CD4-positive, CD25-positive, alpha-beta regulatory T cell (primary cell): Measurements from ENCODE around the gene DNAJB12. TPM values are rescaled to one million over a fixed set of nuclear protein-coding genes. Genes with fewer than 3 reads are reported as not detected.
"Not testable (repeated sequence)": the region's sequence is repeated elsewhere in the genome, so short reads cannot be mapped to it uniquely, and the experiment has no call there.

ENCODE experiments used
- ATAC-seq, 2 donors: fragments of 150-1000 bp; cut with Tn5 transposase; one replicate each; pipeline ENCODE4 v1.10.0; 2021; ENCODE audit warnings: low read depth in 2 of 2, moderate number of reproducible peaks in 2 of 2, moderate library complexity in 1 of 2
- DNase-seq, 3 donors: peaks; one replicate each; pipeline versions ENCODE4 v3.0.0 to v3.0.0-alpha.2; 2012 to 2022; ENCODE audit warnings: mixed read lengths in 1 of 3
- H3K27ac ChIP-seq: one replicate; pipeline ENCODE4 v1.7.0; 2013; ENCODE audit warnings: mild to moderate bottlenecking, low read length; ENCODE audit not compliant: insufficient read depth, poor library complexity, severe bottlenecking
- H3K27me3 ChIP-seq: one replicate; pipeline ENCODE4 v1.7.0; 2013; ENCODE audit warnings: low read length; ENCODE audit not compliant: control insufficient read depth, insufficient read depth
- H3K36me3 ChIP-seq: one replicate; pipeline ENCODE4 v1.7.0; 2013; ENCODE audit warnings: mild to moderate bottlenecking, low read length, moderate library complexity; ENCODE audit not compliant: control insufficient read depth, insufficient read depth
- H3K4me1 ChIP-seq: 2 replicates; pipeline ENCODE4 v1.7.0; 2013; ENCODE audit warnings: mild to moderate bottlenecking, low read length; ENCODE audit not compliant: insufficient read depth, control insufficient read depth, poor library complexity, severe bottlenecking
- H3K4me3 ChIP-seq: one replicate; pipeline ENCODE4 v1.7.0; 2013; ENCODE audit warnings: low read depth, mild to moderate bottlenecking, low read length, moderate library complexity
- H3K9me3 ChIP-seq, 2 experiments: 1 replicate in 1 of 2; 2 replicates in 1 of 2; pipeline ENCODE4 v1.7.0; 2013; ENCODE audit warnings: low read length in 2 of 2, mild to moderate bottlenecking in 1 of 2, moderate library complexity in 1 of 2; ENCODE audit not compliant: control insufficient read depth in 2 of 2
- H3K27ac Mint-ChIP-seq, 3 donors: one replicate each; pipeline ENCODE4 v1.8.0; 2020 to 2022; ENCODE audit warnings: mild to moderate bottlenecking in 3 of 3, mixed read lengths in 3 of 3, moderate library complexity in 2 of 3
- H3K27me3 Mint-ChIP-seq: one replicate; pipeline ENCODE4 v1.8.0; 2022; ENCODE audit warnings: mild to moderate bottlenecking, mixed read lengths
- H3K36me3 Mint-ChIP-seq: one replicate; pipeline ENCODE4 v1.8.0; 2020; ENCODE audit warnings: mixed read lengths
- H3K4me1 Mint-ChIP-seq, 4 donors: one replicate each; pipeline ENCODE4 v1.8.0; 2020 to 2022; ENCODE audit warnings: mixed read lengths in 4 of 4, mild to moderate bottlenecking in 1 of 4
- H3K4me3 Mint-ChIP-seq, 4 donors: one replicate each; pipeline ENCODE4 v1.8.0; 2020 to 2022; ENCODE audit warnings: mild to moderate bottlenecking in 4 of 4, mixed read lengths in 4 of 4, moderate library complexity in 3 of 4
- H3K9me3 Mint-ChIP-seq, 7 donors: one replicate each; pipeline ENCODE4 v1.8.0; 2020 to 2022; ENCODE audit warnings: mixed read lengths in 7 of 7, mild to moderate bottlenecking in 3 of 7, moderate library complexity in 2 of 7
- polyA plus RNA-seq, 4 donors: library from polyadenylated mRNA; unstranded; fragments of 300-500 nt; fragmentation: Illumina TruSeq; gene quantifications; one replicate each; pipeline ENCODE4 v1.2.3, GENCODE V29; 2021
- total RNA-seq: library from RNA; stranded (reverse); gene quantifications from one replicate; pipeline ENCODE4 v1.2.3, GENCODE V29; 2022

Gene DNAJB12
- total and polyA plus RNA-seq, 5 donors from 2014 or later = 17.8 to 40.2 (median 20.3) TPM

DNA sequence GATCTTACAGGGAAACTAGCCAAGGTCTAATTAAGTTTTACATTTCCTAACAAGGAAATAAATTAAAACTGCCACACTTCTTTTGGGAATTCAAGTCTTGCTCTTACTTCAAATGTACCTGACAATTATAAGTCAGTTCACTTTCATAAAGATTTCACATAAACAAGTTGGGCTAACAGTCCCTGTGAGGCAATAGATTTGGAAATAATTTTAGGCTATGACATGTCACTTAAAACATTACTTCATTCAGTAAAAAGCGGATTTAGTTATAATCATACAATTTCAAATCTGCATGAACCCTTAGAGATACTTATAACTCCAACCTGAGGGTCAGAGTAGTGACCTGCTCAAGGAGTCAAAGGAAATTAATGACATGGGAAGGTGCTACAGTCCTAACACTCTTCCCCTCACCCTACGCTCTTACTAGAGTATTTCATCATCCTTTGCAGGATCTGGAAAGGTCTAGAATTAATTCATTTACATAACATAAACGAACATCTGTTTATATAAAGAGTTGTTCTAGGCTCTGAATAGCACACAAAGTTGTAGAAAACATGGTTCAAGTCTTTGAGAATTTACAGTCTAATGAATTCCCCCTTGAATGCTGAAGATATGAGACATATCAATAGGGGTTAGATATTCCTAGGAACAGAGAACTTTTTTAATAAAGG is 32.3 kb upstream of the DNAJB12 start:
- no peak for ATAC-seq
- Mint-ChIP-seq H3K27ac (no peak overlapping the region), H3K4me3 (no peak overlapping the region), H3K4me1 (no peaks in the 10 kb centered on the region), H3K27me3 (no peaks in the 10 kb centered on the region), H3K36me3 (peaks cover 3% of the 10 kb centered on the region), H3K9me3 (no peaks in the 10 kb centered on the region)
- Histone ChIP-seq H3K4me1 (no peaks in the 10 kb centered on the region), H3K27me3 (no peaks in the 10 kb centered on the region), H3K36me3 (peaks cover 3% of the 10 kb centered on the region), H3K9me3 (no peaks in the 10 kb centered on the region), H3K27ac (no peak overlapping the region), H3K4me3 (no peak overlapping the region)
- no peak for DNase-seq

DNA sequence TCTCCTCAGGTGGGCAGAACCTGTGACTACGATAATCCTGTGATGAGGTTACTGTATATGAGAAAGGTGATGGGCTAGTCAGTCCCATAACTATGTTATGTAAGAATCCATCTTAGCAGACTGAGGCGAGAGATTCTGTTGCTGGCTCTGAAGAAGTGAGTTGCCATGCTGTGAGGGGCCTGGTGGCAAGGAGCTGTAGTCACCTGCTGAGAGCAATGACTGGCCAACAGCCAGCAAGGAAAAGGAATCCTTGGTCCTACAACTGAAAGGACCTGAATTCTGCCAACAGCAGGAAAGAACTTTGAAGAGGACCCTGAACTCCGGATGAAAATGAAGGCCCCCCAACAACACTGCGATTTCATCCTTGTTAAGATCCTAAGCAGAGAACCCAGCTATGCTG is 31.0 kb upstream of the DNAJB12 start:
- DNase-seq (no peak), ATAC-seq (no peak)
- Mint-ChIP-seq H3K27me3 (no peaks in the 10 kb centered on the region), H3K27ac (peak overlapping the region in 1 of 3 donors; percentile 21), H3K36me3 (peaks cover 3% of the 10 kb centered on the region), H3K9me3 (no peaks in the 10 kb centered on the region), H3K4me3 (no peak overlapping the region), H3K4me1 (no peaks in the 10 kb centered on the region)
- Histone ChIP-seq H3K4me1 (no peaks in the 10 kb centered on the region), H3K4me3 (no peak overlapping the region), H3K27me3 (no peaks in the 10 kb centered on the region), H3K9me3 (no peaks in the 10 kb centered on the region), H3K27ac (no peak overlapping the region), H3K36me3 (peaks cover 3% of the 10 kb centered on the region)

DNA sequence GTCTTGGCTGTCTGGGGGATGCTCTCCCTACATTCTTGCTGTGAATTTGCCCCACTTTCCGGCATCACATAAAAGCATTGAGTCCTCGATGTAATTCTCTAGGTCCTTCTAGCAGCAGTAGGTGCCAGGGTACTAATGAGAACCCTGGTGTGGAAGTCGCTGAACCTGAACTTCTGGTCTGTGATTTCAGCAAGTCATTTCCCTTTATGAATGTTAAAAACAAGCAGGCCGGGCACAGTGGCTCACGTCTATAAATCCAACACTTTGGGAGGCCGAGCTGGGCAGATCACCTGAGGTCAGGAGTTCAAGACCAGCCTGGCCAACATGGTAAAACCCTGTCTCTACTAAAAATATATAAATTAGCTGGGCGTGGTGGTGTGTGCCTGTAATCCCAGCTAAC is 30.3 kb upstream of the DNAJB12 start:
- not testable (repeated sequence) for H3K27me3 Mint-ChIP-seq, H3K36me3 Mint-ChIP-seq, DNase-seq, H3K4me1 Mint-ChIP-seq, H3K9me3 ChIP-seq, ATAC-seq, H3K27ac ChIP-seq, H3K4me1 ChIP-seq, H3K36me3 ChIP-seq, H3K4me3 ChIP-seq, H3K4me3 Mint-ChIP-seq, H3K27me3 ChIP-seq, H3K9me3 Mint-ChIP-seq
- peak overlapping the region in 1 of 3 donors; percentile 58 for H3K27ac Mint-ChIP-seq

DNA sequence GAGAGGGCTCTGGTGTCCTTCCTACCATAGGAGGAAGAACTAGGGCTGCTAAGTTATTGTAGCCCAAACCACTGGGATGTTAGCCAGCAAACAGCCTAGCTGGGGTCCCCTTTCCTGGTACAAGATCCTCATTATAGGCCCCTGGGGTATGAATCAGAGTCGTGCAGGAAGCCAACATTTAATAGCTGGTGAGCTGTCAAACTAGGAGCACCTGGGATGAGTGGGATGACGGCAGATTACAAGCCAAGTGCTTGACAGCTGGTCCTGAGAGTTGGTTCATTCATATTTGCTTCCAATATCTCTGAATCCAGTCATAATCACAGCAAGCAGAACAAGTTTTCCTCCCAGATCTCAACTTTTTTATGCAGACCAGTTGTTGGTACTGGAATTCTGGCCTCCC is 25.1 kb upstream of the DNAJB12 start:
- Histone ChIP-seq H3K27me3 (no peaks in the 10 kb centered on the region), H3K4me3 (no peak overlapping the region), H3K4me1 (no peaks in the 10 kb centered on the region), H3K36me3 (no peaks in the 10 kb centered on the region), H3K27ac (no peak overlapping the region), H3K9me3 (no peaks in the 10 kb centered on the region)
- Mint-ChIP-seq H3K4me1 (peaks cover 0 to 8% (median 0%) of the 10 kb centered on the region in 4 donors), H3K9me3 (no peaks in the 10 kb centered on the region), H3K27ac (peak overlapping the region in 1 of 3 donors; percentile 6), H3K27me3 (no peaks in the 10 kb centered on the region), H3K4me3 (no peak overlapping the region), H3K36me3 (peaks cover 12% of the 10 kb centered on the region)
- DNase-seq (no peak), ATAC-seq (no peak)

DNA sequence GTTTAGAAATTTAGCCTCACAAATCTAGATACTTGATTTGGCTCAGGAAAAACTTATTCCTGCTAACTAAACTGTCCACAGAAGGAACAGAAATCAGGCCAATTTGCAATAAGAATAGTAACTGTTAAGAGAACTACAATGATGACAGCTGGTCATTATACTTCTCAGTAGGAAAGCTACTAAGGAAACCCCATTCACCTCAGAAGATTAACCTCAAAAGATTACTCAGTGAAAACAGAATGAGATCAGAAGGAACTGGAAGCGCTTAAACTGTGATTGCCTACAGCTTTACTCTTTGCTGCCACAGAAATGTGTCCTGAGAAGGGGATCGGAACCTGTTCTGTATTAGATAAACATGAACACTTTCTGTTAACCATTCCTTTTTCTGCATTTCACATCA is 24.3 kb upstream of the DNAJB12 start:
- no peaks in the 10 kb centered on the region for H3K9me3 ChIP-seq
- H3K9me3 Mint-ChIP-seq = no peaks in the 10 kb centered on the region
- H3K4me3 ChIP-seq = no peak overlapping the region
- no peaks in the 10 kb centered on the region for H3K4me1 ChIP-seq
- H3K36me3 Mint-ChIP-seq = peaks cover 12% of the 10 kb centered on the region
- ATAC-seq = no peak
- no peaks in the 10 kb centered on the region for H3K36me3 ChIP-seq
- H3K27ac ChIP-seq = no peak overlapping the region
- H3K4me1 Mint-ChIP-seq = peaks cover 0 to 8% (median 0%) of the 10 kb centered on the region in 4 donors
- H3K4me3 Mint-ChIP-seq = no peak overlapping the region
- no peaks in the 10 kb centered on the region for H3K27me3 Mint-ChIP-seq
- H3K27ac Mint-ChIP-seq = no peak overlapping the region
- H3K27me3 ChIP-seq = no peaks in the 10 kb centered on the region
- DNase-seq = no peak

DNA sequence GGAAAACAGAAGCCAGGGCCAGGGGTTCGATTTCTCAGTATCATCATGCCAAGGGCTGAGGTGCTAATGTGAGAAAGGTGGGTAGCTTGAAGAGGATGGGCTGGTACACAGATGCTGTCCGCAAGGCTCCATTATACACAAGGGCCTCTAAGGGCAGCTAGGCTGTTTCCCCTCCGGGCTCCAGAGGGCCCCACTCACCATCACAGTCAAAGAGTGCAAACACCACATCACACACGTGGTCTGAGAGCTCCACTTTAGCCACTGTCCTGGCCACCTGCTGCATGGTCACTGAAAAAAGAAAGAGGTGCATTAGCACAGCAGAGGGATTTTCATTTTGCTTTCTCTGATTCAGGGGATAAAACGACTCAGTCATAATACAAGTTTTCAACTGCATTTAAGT is 20.9 kb upstream of the DNAJB12 start:
- H3K4me3 ChIP-seq = no peak overlapping the region
- no peak overlapping the region for H3K27ac Mint-ChIP-seq
- peaks cover 3% of the 10 kb centered on the region for H3K4me1 ChIP-seq
- H3K36me3 Mint-ChIP-seq = peaks cover 15% of the 10 kb centered on the region
- ATAC-seq = no peak
- no peaks in the 10 kb centered on the region for H3K27me3 Mint-ChIP-seq
- H3K9me3 Mint-ChIP-seq = no peaks in the 10 kb centered on the region
- DNase-seq = no peak
- H3K27me3 ChIP-seq = no peaks in the 10 kb centered on the region
- H3K27ac ChIP-seq = no peak overlapping the region
- H3K4me3 Mint-ChIP-seq = no peak overlapping the region
- peaks cover 2 to 9% (median 2%) of the 10 kb centered on the region in 4 donors for H3K4me1 Mint-ChIP-seq
- H3K9me3 ChIP-seq = no peaks in the 10 kb centered on the region
- no peaks in the 10 kb centered on the region for H3K36me3 ChIP-seq

DNA sequence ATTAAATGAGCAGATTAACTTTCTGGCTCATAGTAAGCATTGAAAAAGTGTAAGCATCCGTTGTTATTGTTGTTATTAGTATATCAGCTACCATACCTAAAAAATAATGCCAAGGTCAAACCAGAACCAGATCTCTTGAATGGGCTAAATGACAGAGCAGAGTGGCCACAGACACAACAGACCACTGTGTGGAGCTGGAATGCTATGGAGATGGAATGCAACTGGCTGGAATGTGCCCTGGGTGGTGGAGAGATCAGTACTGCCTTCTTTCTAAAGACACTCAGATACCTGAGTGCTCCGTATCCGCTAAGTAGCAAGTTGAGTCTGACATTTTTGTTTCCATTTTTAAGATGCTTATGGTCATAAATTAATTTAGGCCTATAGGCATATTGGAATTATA is 20.5 kb upstream of the DNAJB12 start:
- Mint-ChIP-seq H3K27me3 (no peaks in the 10 kb centered on the region), H3K9me3 (no peaks in the 10 kb centered on the region), H3K36me3 (peaks cover 15% of the 10 kb centered on the region), H3K4me1 (peaks cover 6 to 13% (median 6%) of the 10 kb centered on the region in 4 donors), H3K4me3 (no peak overlapping the region), H3K27ac (no peak overlapping the region)
- no peak overlapping the region for H3K27ac ChIP-seq
- no peaks in the 10 kb centered on the region for H3K9me3 ChIP-seq
- ATAC-seq (no peak), DNase-seq (no peak)
- H3K36me3 ChIP-seq = no peaks in the 10 kb centered on the region
- peaks cover 7% of the 10 kb centered on the region for H3K4me1 ChIP-seq
- no peak overlapping the region for H3K4me3 ChIP-seq
- no peaks in the 10 kb centered on the region for H3K27me3 ChIP-seq

DNA sequence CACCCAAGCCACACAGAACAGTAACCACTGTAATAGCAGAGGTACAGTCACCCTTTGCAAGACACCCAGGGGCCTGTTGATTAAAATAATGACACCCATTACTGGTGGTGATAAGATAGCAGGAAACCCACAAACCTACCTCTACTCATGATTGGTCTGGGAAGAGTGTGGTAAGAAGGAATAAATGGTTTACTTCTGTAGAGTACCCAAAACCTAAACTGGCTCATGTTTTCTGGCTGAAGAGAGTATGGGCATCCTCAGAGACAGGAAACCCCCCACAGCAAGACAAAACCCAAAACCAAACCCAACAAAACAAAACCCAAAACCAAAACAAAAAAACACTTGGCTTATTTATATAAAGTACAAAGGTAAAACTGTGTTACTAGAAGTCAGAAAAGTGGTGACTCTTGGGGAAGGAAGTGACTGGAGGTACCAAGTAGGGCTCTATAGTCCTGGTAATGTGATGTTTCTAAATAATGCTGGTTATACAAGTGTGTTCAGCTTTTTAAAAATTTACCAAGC is 15.5 kb upstream of the DNAJB12 start:
- H3K9me3 ChIP-seq = no peaks in the 10 kb centered on the region
- Mint-ChIP-seq H3K9me3 (no peaks in the 10 kb centered on the region), H3K27me3 (no peaks in the 10 kb centered on the region), H3K4me3 (peak overlapping the region; percentile 14 to 65 (median 46)), H3K4me1 (peaks cover 6 to 32% (median 15%) of the 10 kb centered on the region in 4 donors), H3K36me3 (peaks cover 21% of the 10 kb centered on the region), H3K27ac (peak overlapping the region; percentile 51 to 85 (median 80))
- peak overlapping the region; percentile 21 for H3K4me3 ChIP-seq
- H3K27me3 ChIP-seq = no peaks in the 10 kb centered on the region
- peaks cover 11% of the 10 kb centered on the region for H3K36me3 ChIP-seq
- peak in 2 of 3 donors; percentile 41 to 66 for DNase-seq
- peaks cover 8% of the 10 kb centered on the region for H3K4me1 ChIP-seq
- peak; percentile 80 to 85 for ATAC-seq
- peak overlapping the region; percentile 33 for H3K27ac ChIP-seq
